HL-60 (cell line): ENCODE data around the gene NAAA.

Source experiments
- DNase-seq, 2 experiments: peaks; one replicate each; pipeline ENCODE4 v3.0.0-alpha.2; 2010 to 2020; ENCODE audit warnings: low read depth in 1 of 2, low spot score in 1 of 2
- H3K27ac ChIP-seq: fragments of 250-450 bp; sonication (Bioruptor Pico); replicated peaks from 2 replicates; pipeline ENCODE4 v1.5.1; 2020; ENCODE audit warnings: mild to moderate bottlenecking, moderate library complexity
- H3K27me3 ChIP-seq: fragments of 250-450 bp; sonication (Bioruptor Pico); 2 replicates; pipeline ENCODE4 v1.5.1; 2021; ENCODE audit warnings: mild to moderate bottlenecking, moderate library complexity; ENCODE audit not compliant: insufficient read depth, poor library complexity, severe bottlenecking
- H3K4me3 ChIP-seq: replicated peaks from 2 replicates; pipeline ENCODE4 v1.5.1; 2011; ENCODE audit warnings: mild to moderate bottlenecking, control low read depth, low read length; ENCODE audit not compliant: insufficient read depth
- CTCF ChIP-seq: IDR thresholded peaks from one replicate; pipeline ENCODE4 v1.5.1; 2011; ENCODE audit warnings: low read length, control low read depth, inconsistent platforms; ENCODE audit not compliant: insufficient read depth
- GABPA ChIP-seq: IDR thresholded peaks from 2 replicates; pipeline ENCODE4 v1.6.1; 2012; ENCODE audit warnings: low read depth
- POLR2AphosphoS5 ChIP-seq: IDR thresholded peaks from 2 replicates; pipeline ENCODE4 v1.6.1; 2012; ENCODE audit warnings: low read depth
- REST ChIP-seq: IDR thresholded peaks from 2 replicates; pipeline ENCODE4 v1.6.1; 2012; ENCODE audit warnings: low read depth; ENCODE audit not compliant: insufficient replicate concordance
- SPI1 ChIP-seq: IDR thresholded peaks from 2 replicates; pipeline ENCODE4 v1.6.1; 2012; ENCODE audit warnings: low read depth, mild to moderate bottlenecking, borderline replicate concordance

NAAA gene

GRCh38 chr4:75869100-75869499, 71.7 kb downstream of the NAAA start:
- Histone ChIP-seq H3K27me3 (no peaks in the 10 kb centered on the region), H3K4me3 (no peak overlapping the region), H3K27ac (no peak overlapping the region)
- TF ChIP-seq SPI1: no peak
- no peak for TF ChIP-seq GABPA
- TF ChIP-seq CTCF: no peak
- no peak for TF ChIP-seq POLR2AphosphoS5
- TF ChIP-seq REST: no peak
- DNase-seq: no peak

- Histone ChIP-seq H3K4me3 (no peak overlapping the region), H3K27me3 (no peaks in the 10 kb centered on the region), H3K27ac (no peak overlapping the region)
- no peak for DNase-seq
- no peak for TF ChIP-seq POLR2AphosphoS5
- no peak for TF ChIP-seq CTCF
- TF ChIP-seq REST: no peak
- no peak for TF ChIP-seq GABPA
- no peak for TF ChIP-seq SPI1
Observed at GRCh38 chr4:75867130-75867529, 73.7 kb downstream of the NAAA start.
